Effector memory CD4-positive, alpha-beta T cell (primary cell): ENCODE data around the gene KRTAP12-1.
"Not testable (repeated sequence)": the region's sequence is repeated elsewhere in the genome, so short reads cannot be mapped to it uniquely, and the experiment has no call there.

ENCODE experiments used
- DNase-seq, 3 donors: peaks; one replicate each; pipeline ENCODE4 v3.0.0-alpha.2; 2020
- H3K27ac ChIP-seq: 2 replicates; pipeline ENCODE4 v1.7.0; 2013; ENCODE audit warnings: mild to moderate bottlenecking, low read length, moderate library complexity; ENCODE audit not compliant: insufficient read depth, poor library complexity, severe bottlenecking
- H3K27me3 ChIP-seq: replicated peaks from 2 replicates; pipeline ENCODE4 v1.7.0; 2013; ENCODE audit warnings: mild to moderate bottlenecking, low read length; ENCODE audit not compliant: insufficient read depth, control insufficient read depth, poor library complexity, severe bottlenecking
- H3K36me3 ChIP-seq: 2 replicates; pipeline ENCODE4 v1.7.0; 2013; ENCODE audit warnings: mild to moderate bottlenecking, low read length, moderate library complexity; ENCODE audit not compliant: control insufficient read depth, insufficient read depth
- H3K4me1 ChIP-seq: 2 replicates; pipeline ENCODE4 v1.7.0; 2013; ENCODE audit warnings: low read length, mild to moderate bottlenecking; ENCODE audit not compliant: control insufficient read depth, insufficient read depth, poor library complexity, severe bottlenecking
- H3K4me3 ChIP-seq: 2 replicates; pipeline ENCODE4 v1.7.0; 2013; ENCODE audit warnings: low read length, low read depth, mild to moderate bottlenecking; ENCODE audit not compliant: insufficient read depth, poor library complexity, severe bottlenecking
- H3K9me3 ChIP-seq: 2 replicates; pipeline ENCODE4 v1.7.0; 2013; ENCODE audit warnings: mild to moderate bottlenecking, low read length, moderate library complexity; ENCODE audit not compliant: control insufficient read depth

Gene KRTAP12-1

DNA sequence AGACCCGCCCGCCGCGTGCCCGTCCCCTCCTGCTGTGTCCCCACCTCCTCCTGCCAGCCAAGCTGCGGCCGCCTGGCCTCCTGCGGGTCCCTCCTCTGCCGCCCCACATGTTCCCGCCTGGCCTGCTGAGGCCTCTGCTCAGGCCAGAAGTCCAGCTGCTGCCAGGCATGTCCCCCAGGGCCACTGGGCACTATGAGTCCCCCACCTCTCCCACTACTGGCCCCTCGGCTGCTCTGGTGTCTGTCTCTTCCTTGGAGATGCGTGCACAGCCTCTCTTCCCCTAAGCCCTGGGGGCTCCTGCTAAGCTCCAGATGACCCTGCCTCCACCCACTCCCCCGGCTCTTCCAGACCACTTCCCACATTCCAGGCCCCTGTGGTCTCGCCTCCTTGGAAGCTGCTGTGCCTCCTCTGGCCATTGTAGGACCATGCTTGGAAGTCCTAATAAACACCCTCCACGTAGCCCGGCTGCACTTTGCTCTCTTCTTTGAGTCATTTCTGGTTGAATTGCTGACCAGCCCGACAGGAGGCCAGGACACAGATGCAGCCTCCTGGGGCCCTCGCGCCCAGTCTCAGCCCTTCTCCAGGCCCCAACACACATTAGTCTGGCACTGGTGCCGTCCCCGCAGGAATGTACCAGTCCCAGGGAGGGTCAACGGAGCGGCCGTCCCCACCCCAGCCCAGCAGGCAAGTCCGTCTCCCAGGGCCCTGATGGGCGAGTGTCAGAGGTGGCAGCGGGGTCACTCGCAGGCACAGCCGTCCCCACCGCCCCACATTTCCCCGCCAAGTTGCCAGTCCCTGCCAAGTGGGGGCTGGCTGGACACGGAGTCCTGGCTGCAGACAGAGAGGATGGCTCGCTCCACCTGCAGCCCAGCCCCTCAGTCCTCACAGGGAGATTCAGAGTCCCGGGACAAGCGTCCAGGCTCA is 16.1 kb upstream of the KRTAP12-1 start:
- Histone ChIP-seq H3K9me3 (peaks cover 3% of the 10 kb centered on the region), H3K36me3 (no peaks in the 10 kb centered on the region), H3K4me3 (no peak overlapping the region), H3K27ac (no peak overlapping the region), H3K4me1 (no peaks in the 10 kb centered on the region), H3K27me3 (peaks cover 17% of the 10 kb centered on the region)
- no peak for DNase-seq

DNA sequence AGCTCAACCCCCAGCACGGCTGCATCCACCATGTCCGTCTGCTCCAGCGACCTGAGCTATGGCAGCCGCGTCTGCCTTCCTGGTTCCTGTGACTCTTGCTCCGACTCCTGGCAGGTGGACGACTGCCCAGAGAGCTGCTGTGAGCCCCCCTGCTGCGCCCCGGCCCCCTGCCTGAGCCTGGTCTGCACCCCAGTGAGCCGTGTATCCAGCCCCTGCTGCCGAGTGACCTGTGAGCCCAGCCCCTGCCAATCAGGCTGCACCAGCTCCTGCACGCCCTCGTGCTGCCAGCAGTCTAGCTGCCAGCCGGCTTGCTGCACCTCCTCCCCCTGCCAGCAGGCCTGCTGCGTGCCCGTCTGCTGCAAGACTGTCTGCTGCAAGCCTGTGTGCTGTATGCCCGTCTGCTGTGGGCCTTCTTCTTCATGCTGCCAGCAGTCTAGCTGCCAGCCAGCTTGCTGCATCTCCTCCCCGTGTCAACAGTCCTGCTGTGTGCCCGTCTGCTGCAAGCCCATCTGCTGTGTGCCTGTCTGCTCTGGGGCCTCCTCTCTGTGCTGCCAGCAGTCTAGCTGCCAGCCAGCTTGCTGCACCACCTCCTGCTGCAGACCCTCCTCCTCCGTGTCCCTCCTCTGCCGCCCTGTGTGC is 15.3 kb upstream of the KRTAP12-1 start, which contains the start of gene KRTAP10-12:
Gene KRTAP10-12, plus strand, starts transcription at position 1 of the 639 bp plus-strand sequence. Its CDS starts 30 bp downstream, at position 31.
- H3K27me3 ChIP-seq = peaks cover 15% of the 10 kb centered on the region
- not testable (repeated sequence) for DNase-seq, H3K4me3 ChIP-seq, H3K4me1 ChIP-seq, H3K9me3 ChIP-seq, H3K27ac ChIP-seq, H3K36me3 ChIP-seq

DNA sequence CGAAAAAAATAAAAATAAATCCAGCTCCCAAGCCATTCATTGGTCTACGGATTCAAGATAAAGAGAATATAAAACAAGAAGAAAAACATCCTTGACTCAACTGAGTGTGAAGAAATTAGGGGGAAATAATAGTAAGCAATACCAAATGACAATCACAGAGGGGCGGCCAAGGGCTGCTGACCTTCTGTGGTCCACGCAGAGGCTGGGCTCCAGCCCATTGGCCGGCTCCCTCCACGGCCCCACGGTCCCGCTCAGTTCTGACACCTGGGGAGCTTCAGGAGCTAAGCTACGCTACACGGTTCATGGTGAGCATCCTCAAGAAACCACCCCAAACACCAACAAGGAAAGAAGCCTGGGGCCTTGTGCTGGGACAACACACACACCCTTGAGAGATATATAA is 14.6 kb upstream of the KRTAP12-1 start:
- Histone ChIP-seq H3K9me3 (peaks cover 6% of the 10 kb centered on the region), H3K4me1 (no peaks in the 10 kb centered on the region)

DNA sequence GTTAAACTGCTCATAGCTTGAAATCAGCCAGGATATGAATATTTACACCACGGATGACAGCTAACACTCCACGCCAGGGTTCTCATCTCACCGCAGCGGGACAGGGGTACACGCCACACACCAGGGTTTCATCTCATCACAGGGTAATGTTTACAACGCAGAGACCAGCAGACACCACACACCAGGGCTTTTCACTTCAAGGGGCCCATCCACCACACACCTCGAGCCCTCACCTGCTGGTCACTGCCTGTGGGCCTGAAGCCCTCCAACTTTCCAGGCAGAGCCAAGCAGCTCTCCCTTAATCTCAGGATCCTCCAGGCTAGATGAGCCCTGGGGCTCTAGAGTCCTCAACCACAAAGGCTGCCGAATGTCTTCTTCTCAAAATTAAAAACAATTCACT is 13.7 kb upstream of the KRTAP12-1 start:
- DNase-seq = no peak
- H3K27me3 ChIP-seq = peaks cover 10% of the 10 kb centered on the region
- no peak overlapping the region for H3K27ac ChIP-seq
- H3K4me1 ChIP-seq = no peaks in the 10 kb centered on the region
- H3K36me3 ChIP-seq = no peaks in the 10 kb centered on the region
- H3K9me3 ChIP-seq = peaks cover 6% of the 10 kb centered on the region
- H3K4me3 ChIP-seq = no peak overlapping the region

More for the DNA sequence above, 14.6 kb upstream of the KRTAP12-1 start:
- Histone ChIP-seq H3K36me3 (no peaks in the 10 kb centered on the region), H3K4me3 (no peak overlapping the region), H3K27me3 (peaks cover 15% of the 10 kb centered on the region), H3K27ac (no peak overlapping the region)
- no peak for DNase-seq

DNA sequence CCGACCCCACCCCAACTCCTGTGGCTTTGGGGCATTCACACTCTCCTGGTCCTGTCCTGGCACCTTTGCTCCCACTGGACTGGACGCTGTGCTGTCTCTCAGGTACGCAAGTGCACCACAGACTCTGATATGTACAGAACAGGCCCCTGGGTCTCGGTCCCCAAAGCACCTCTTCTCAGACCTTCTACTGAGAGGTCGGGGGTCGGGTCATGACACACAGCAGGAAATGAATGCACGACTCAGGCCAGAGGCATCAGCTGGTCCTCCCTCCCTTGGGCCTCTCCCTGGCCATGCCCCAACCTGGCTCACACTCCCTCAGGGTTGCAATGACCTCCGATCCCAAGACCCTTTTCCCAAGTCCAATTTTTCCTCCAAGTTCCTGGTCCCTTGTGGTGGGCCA is 13.2 kb upstream of the KRTAP12-1 start:
- H3K9me3 ChIP-seq = peaks cover 6% of the 10 kb centered on the region
- peaks cover 7% of the 10 kb centered on the region for H3K27me3 ChIP-seq
- no peaks in the 10 kb centered on the region for H3K4me1 ChIP-seq
- no peaks in the 10 kb centered on the region for H3K36me3 ChIP-seq
- no peak for DNase-seq
- no peak overlapping the region for H3K27ac ChIP-seq
- no peak overlapping the region for H3K4me3 ChIP-seq

DNA sequence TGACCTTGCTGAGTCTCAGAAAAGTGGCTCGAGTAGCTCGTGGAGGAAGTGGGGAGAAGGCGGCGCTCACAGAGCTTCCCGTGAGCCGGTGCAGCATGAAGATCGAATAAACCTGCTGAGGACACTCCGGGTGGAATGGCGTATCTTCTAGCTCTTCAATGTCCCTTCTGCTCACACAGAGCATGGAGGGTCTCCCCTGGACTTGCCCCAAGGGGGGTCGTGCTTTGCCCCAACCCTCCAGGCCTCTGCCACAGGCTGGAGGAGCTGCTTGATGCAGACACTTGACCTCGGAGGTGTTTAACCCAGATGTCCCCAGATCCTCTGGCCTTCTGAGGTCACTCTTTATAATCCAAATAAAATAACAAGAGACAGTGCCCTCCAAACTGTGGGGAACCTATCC is 12.8 kb upstream of the KRTAP12-1 start:
- no peak for DNase-seq
- Histone ChIP-seq H3K4me1 (no peaks in the 10 kb centered on the region), H3K36me3 (no peaks in the 10 kb centered on the region), H3K4me3 (no peak overlapping the region), H3K27ac (no peak overlapping the region), H3K9me3 (peaks cover 6% of the 10 kb centered on the region), H3K27me3 (peaks cover 3% of the 10 kb centered on the region)

DNA sequence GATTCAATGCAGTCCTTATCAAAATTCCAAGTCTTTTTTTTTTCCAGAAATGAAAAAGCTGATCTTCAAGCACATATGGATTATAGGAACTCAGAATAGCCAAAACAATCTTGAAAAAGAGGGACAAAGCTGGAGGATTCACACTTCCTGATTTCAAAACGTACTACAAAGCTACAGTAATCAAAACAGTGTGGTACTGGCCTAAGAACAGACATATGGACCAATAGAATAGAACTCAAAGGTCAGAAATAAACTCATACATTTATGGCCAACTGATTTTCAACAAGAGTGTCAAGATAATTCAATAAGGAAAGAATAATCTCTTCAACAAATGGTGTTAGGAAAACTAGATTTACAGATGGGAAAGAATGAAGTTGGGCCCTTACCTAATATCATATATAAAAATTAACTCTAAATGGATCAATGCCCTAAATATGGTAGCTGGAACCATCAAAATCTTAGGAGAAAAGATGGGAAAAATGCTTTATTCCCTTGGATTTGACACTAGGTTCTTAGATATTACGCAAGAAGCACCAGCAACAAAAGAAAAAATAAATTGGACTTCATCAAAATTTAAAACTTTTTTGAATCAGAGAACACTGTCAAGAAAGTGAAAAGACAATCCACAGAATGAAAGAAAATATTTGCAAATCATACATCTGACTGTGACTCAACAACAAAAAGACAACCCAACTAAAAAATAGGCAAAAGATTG is 11.0 kb upstream of the KRTAP12-1 start:
- H3K27me3 ChIP-seq = no peaks in the 10 kb centered on the region
- peaks cover 6% of the 10 kb centered on the region for H3K9me3 ChIP-seq
- no peaks in the 10 kb centered on the region for H3K36me3 ChIP-seq
- no peaks in the 10 kb centered on the region for H3K4me1 ChIP-seq
- no peak for DNase-seq
- H3K27ac ChIP-seq = no peak overlapping the region
- H3K4me3 ChIP-seq = no peak overlapping the region

DNA sequence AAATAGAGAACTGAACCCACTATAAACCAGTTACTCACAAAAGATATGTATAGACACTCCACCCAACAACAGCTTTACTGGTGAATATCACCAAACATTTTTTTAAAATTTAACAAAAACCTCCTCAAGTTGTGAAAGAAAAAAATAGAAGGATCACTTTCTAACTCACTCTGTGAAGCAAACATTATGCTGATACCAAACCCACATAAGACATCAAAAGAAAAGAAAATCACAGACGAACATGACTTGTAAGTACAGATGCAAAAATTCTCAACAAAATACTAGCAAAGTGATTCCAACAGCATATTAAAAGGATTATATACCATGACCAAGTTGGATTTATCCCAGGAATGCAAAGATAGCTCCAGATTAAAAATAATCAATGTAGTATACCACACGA is 9.7 kb upstream of the KRTAP12-1 start:
- Histone ChIP-seq H3K27me3 (no peaks in the 10 kb centered on the region), H3K4me3 (no peak overlapping the region), H3K4me1 (no peaks in the 10 kb centered on the region), H3K36me3 (no peaks in the 10 kb centered on the region), H3K9me3 (peaks cover 6% of the 10 kb centered on the region), H3K27ac (no peak overlapping the region)
- no peak for DNase-seq

DNA sequence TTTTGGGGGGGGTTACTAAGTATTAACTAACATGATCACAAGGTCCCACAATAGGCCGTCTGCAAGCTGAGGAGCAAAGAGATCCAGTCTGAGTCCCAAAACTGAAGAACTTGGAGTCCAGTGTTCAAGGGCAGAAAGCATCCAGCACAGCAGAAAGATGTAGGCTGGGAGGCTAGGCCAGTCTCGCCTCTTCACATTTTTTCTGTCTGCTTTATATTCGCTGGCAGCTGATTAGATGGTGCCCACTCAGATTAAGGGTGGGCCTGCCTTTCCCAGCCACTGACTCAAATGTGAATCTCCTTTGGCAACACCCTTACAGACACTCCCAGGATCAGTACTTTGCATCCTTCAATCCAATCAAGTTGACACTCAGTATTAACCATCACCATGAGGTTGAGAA is 7.8 kb upstream of the KRTAP12-1 start:
- not testable (repeated sequence) for DNase-seq, H3K4me1 ChIP-seq, H3K27me3 ChIP-seq, H3K9me3 ChIP-seq, H3K27ac ChIP-seq, H3K4me3 ChIP-seq, H3K36me3 ChIP-seq
